ENCODE results near the gene HTR3C. TPM values are rescaled to one million over a fixed set of nuclear protein-coding genes. Genes with fewer than 3 reads are reported as not detected.

HTR3C gene
- polyA plus RNA-seq, 1 experiment = not detected

- H3K27me3 ChIP-seq (ENCODE audit: control insufficient read depth, insufficient read depth, low read length) = no peaks in the 10 kb centered on the region; the same call in 1 of the 2 replicates
- DNase-seq (ENCODE audit: low read depth) = no peak
- POLR2A ChIA-PET = no interaction called here
- CTCF ChIA-PET = no interaction called here
- no peaks in the 10 kb centered on the region for H3K36me3 ChIP-seq (ENCODE audit: control insufficient read depth, insufficient read depth, low read length)
- H3K4me3 ChIP-seq (ENCODE audit: low read depth, low read length) = no peak overlapping the region
- no peak for TF ChIP-seq CTCF (IDR thresholded peaks at IDR 0.05; ENCODE audit: insufficient read depth, low read depth, low read length)
Measured at GRCh38 chr3:184078851-184079250, 26.0 kb downstream of the HTR3C start.

- Histone ChIP-seq H3K36me3 (ENCODE audit: control insufficient read depth, insufficient read depth, low read length) (no peaks in the 10 kb centered on the region), H3K4me3 (ENCODE audit: low read depth, low read length) (no peak overlapping the region), H3K27me3 (ENCODE audit: control insufficient read depth, insufficient read depth, low read length) (no peaks in the 10 kb centered on the region; the same call in 1 of the 2 replicates)
- TF ChIP-seq CTCF (IDR thresholded peaks at IDR 0.05; ENCODE audit: insufficient read depth, low read depth, low read length) = no peak
- CTCF ChIA-PET = no interaction called here
- POLR2A ChIA-PET = no interaction called here
- DNase-seq (ENCODE audit: low read depth) = no peak
Measured at GRCh38 chr3:184081116-184081830, 28.4 kb downstream of the HTR3C start.

- ChIA-PET POLR2A (no interaction called here), CTCF (no interaction called here)
- H3K36me3 ChIP-seq (ENCODE audit: control insufficient read depth, insufficient read depth, low read length) = no peaks in the 10 kb centered on the region
- H3K4me3 ChIP-seq (ENCODE audit: low read depth, low read length) = no peak overlapping the region
- TF ChIP-seq CTCF (IDR thresholded peaks at IDR 0.05; ENCODE audit: insufficient read depth, low read depth, low read length) = no peak
- H3K27me3 ChIP-seq (ENCODE audit: control insufficient read depth, insufficient read depth, low read length) = no peaks in the 10 kb centered on the region; the same call in 1 of the 2 replicates
- no peak for DNase-seq (ENCODE audit: low read depth)
Measured at GRCh38 chr3:184082034-184082433, 29.2 kb downstream of the HTR3C start.

GRCh38 chr3:184082465-184082864, 29.6 kb downstream of the HTR3C start:
- ChIA-PET CTCF (no interaction called here), POLR2A (no interaction called here)
- no peak for TF ChIP-seq CTCF (IDR thresholded peaks at IDR 0.05; ENCODE audit: insufficient read depth, low read depth, low read length)
- Histone ChIP-seq H3K4me3 (ENCODE audit: low read depth, low read length) (no peak overlapping the region), H3K27me3 (ENCODE audit: control insufficient read depth, insufficient read depth, low read length) (no peaks in the 10 kb centered on the region; the same call in 1 of the 2 replicates), H3K36me3 (ENCODE audit: control insufficient read depth, insufficient read depth, low read length) (no peaks in the 10 kb centered on the region)
- no peak for DNase-seq (ENCODE audit: low read depth)

- Histone ChIP-seq H3K36me3 (ENCODE audit: control insufficient read depth, insufficient read depth, low read length) (no peaks in the 10 kb centered on the region), H3K4me3 (ENCODE audit: low read depth, low read length) (no peak overlapping the region), H3K27me3 (ENCODE audit: control insufficient read depth, insufficient read depth, low read length) (no peaks in the 10 kb centered on the region; the same call in 1 of the 2 replicates)
- CTCF ChIA-PET = no interaction called here
- TF ChIP-seq CTCF (IDR thresholded peaks at IDR 0.05; ENCODE audit: insufficient read depth, low read depth, low read length) = no peak
- POLR2A ChIA-PET = no interaction called here
- DNase-seq (ENCODE audit: low read depth) = no peak
Measured at GRCh38 chr3:184085389-184085852, 32.6 kb downstream of the HTR3C start.
